Measurements from ENCODE around the gene PLCB4.
"Not testable (repeated sequence)": the region's sequence is repeated elsewhere in the genome, so short reads cannot be mapped to it uniquely, and the experiment has no call there.

PLCB4 gene

GRCh38 chr20:9385345-9386310 lies 316.7 kb downstream of the PLCB4 start:
- not testable (repeated sequence) for DNase-seq

GRCh38 chr20:9388160-9388812 lies 319.4 kb downstream of the PLCB4 start:
- DNase-seq, result no peak

GRCh38 chr20:9388813-9389161 lies 319.9 kb downstream of the PLCB4 start:
- DNase-seq, result no peak

- no peak for DNase-seq
Measured at GRCh38 chr20:9389346-9389745, 320.5 kb downstream of the PLCB4 start.

GRCh38 chr20:9390441-9390840 lies 321.6 kb downstream of the PLCB4 start:
- no peak for DNase-seq

GRCh38 chr20:9392892-9393857 lies 324.3 kb downstream of the PLCB4 start:
- DNase-seq, result peak; percentile 25 to 45

- DNase-seq, result no peak
Measured at GRCh38 chr20:9395971-9396370, 327.1 kb downstream of the PLCB4 start.

- DNase-seq, result no peak
Measured at GRCh38 chr20:9397928-9398327, 329.0 kb downstream of the PLCB4 start.

- no peak for DNase-seq
Measured at GRCh38 chr20:9398882-9399281, 330.0 kb downstream of the PLCB4 start.

- no peak for DNase-seq
Measured at GRCh38 chr20:9399322-9399721, 330.4 kb downstream of the PLCB4 start.

GRCh38 chr20:9400171-9401025 lies 331.5 kb downstream of the PLCB4 start:
- DNase-seq, result no peak

- no peak for DNase-seq
Measured at GRCh38 chr20:9401371-9401770, 332.5 kb downstream of the PLCB4 start.

- no peak for DNase-seq
Measured at GRCh38 chr20:9402141-9402540, 333.3 kb downstream of the PLCB4 start.

GRCh38 chr20:9402546-9402945 lies 333.7 kb downstream of the PLCB4 start:
- DNase-seq, result no peak

GRCh38 chr20:9403448-9403847 lies 334.6 kb downstream of the PLCB4 start:
- no peak for DNase-seq

- DNase-seq, result peak; percentile 47 to 58
Measured at GRCh38 chr20:9407805-9408421, 339.0 kb downstream of the PLCB4 start.

- no peak for DNase-seq
Measured at GRCh38 chr20:9408422-9409300, 339.8 kb downstream of the PLCB4 start.

GRCh38 chr20:9409352-9409751 lies 340.5 kb downstream of the PLCB4 start:
- no peak for DNase-seq

GRCh38 chr20:9409981-9410380 lies 341.1 kb downstream of the PLCB4 start:
- no peak for DNase-seq

- DNase-seq, result no peak
Measured at GRCh38 chr20:9411833-9412232, 342.9 kb downstream of the PLCB4 start.

- DNase-seq, result no peak
Measured at GRCh38 chr20:9412309-9412708, 343.4 kb downstream of the PLCB4 start.
